Astrocyte of the spinal cord (primary cell): ENCODE data around the gene IRF7.

Source experiments
- DNase-seq: peaks from one replicate; pipeline ENCODE4 v3.0.0; 2011; ENCODE audit warnings: low read depth, low spot score
- H3K4me3 ChIP-seq: 2 replicates; pipeline ENCODE4 v1.5.1; 2011; ENCODE audit warnings: low read depth, mild to moderate bottlenecking, low read length, moderate library complexity
- in situ Hi-C: cut with HindIII; loops from 2 replicates; pipeline ENCODE4 v1.10.0; 2017; ENCODE audit warnings: low sequenced_read_pairs
- TF ChIP-seq, protein P1 (sequence below): IDR thresholded peaks from 2 replicates; pipeline ENCODE4 v1.5.1; 2012; ENCODE audit warnings: low read depth, mild to moderate bottlenecking, low read length, inconsistent platforms

IRF7 gene

GRCh38 chr11:615504-616319 lies at the start of gene IRF7:
TSS of gene IRF7 (minus strand) at chr11:615950. CDS start at chr11:615364, 586 bp downstream.
- in situ Hi-C loops = no loop called here
- TF ChIP-seq, protein P1, sequence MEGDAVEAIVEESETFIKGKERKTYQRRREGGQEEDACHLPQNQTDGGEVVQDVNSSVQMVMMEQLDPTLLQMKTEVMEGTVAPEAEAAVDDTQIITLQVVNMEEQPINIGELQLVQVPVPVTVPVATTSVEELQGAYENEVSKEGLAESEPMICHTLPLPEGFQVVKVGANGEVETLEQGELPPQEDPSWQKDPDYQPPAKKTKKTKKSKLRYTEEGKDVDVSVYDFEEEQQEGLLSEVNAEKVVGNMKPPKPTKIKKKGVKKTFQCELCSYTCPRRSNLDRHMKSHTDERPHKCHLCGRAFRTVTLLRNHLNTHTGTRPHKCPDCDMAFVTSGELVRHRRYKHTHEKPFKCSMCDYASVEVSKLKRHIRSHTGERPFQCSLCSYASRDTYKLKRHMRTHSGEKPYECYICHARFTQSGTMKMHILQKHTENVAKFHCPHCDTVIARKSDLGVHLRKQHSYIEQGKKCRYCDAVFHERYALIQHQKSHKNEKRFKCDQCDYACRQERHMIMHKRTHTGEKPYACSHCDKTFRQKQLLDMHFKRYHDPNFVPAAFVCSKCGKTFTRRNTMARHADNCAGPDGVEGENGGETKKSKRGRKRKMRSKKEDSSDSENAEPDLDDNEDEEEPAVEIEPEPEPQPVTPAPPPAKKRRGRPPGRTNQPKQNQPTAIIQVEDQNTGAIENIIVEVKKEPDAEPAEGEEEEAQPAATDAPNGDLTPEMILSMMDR = no peak
- peak; percentile 93 for DNase-seq
- peak within 1 kb of the TSS; percentile 72 for H3K4me3 ChIP-seq

GRCh38 chr11:665062-665703 lies 49.4 kb upstream of the IRF7 start:
- H3K4me3 ChIP-seq = no peak overlapping the region
- no peak for DNase-seq
- TF ChIP-seq, protein P1 = no peak
- in situ Hi-C loops = no loop called here

DNA sequence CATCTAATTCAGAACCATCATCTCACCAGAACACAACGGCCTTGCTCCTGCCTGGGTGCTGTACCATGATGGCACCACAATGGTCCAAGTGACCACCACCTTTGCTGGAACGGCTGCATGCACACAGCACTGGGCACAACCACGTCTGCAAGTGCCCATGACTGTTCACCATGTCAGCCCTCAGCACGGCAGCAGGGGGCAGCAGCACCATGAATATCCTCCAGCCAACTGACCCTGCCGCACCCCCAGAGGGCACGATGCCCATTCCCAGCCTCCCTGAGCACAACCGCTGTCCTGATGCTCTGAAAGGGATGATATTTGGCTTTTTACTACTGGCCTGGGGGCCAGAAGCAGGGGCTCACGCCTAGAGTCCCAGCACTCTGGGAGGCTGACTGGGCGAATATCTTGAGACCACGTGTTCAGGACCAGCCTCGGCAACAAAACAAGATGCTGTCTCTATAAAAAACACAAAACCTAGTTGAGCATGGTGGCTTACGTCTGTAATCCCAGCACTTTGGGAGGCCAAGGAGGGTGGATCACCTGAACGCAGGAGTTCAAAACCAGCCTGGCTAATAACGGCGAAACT lies 47.0 kb upstream of the IRF7 start:
- DNase-seq = peak; percentile 58
- H3K4me3 ChIP-seq = no peak overlapping the region
- in situ Hi-C loops = no loop called here
- TF ChIP-seq, protein P1 = peak; percentile 78

GRCh38 chr11:660681-661444 lies 45.1 kb upstream of the IRF7 start:
- DNase-seq = no peak
- in situ Hi-C loops = no loop called here
- TF ChIP-seq, protein P1 = no peak
- no peak overlapping the region for H3K4me3 ChIP-seq

DNA sequence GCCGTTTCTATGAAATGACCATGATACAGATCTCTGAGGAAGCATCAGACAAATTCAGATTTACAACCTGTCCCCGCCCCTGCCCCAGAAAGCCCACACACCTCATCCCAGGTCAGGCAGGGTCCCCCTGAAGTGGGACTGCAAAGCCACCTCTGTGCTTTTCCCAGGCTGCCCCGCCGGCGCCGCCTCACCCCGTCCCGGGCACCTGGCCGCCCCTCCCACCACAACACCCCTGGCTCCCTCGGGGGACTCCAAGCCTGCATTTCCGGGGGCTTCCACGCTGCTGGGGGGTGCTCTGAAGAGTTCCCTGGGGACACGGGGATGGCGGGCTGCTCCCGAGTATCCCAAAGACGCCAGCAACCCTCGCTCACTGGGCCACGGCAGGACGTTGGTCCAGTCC lies 44.5 kb upstream of the IRF7 start:
- DNase-seq = no peak
- TF ChIP-seq, protein P1 = no peak
- in situ Hi-C loops = no loop called here

GRCh38 chr11:659532-660085 lies 43.9 kb upstream of the IRF7 start:
- no peak for DNase-seq
- in situ Hi-C loops = no loop called here
- no peak overlapping the region for H3K4me3 ChIP-seq
- TF ChIP-seq, protein P1 = no peak

More for the DNA sequence above, 44.5 kb upstream of the IRF7 start:
- no peak overlapping the region for H3K4me3 ChIP-seq
